SK-N-SH (cell line): ENCODE data around the gene PTPRK.

Experiments
- RFX5 ChIP-seq: IDR thresholded peaks from 2 replicates; pipeline ENCODE4 v1.6.1; 2012; ENCODE audit warnings: mild to moderate bottlenecking, improper control_type of control experiment, low read length
- TAF1 ChIP-seq: IDR thresholded peaks from 2 replicates; pipeline ENCODE4 v1.6.1; 2012; ENCODE audit warnings: low read depth, mild to moderate bottlenecking, low read length, moderate library complexity, borderline replicate concordance
- TEAD4 ChIP-seq: IDR thresholded peaks from 2 replicates; pipeline ENCODE4 v1.4.0; 2012; ENCODE audit warnings: mild to moderate bottlenecking, borderline replicate concordance; ENCODE audit not compliant: insufficient read depth
- YY1 ChIP-seq: IDR thresholded peaks from 2 replicates; pipeline ENCODE4 v1.4.0; 2012; ENCODE audit warnings: low read depth, mild to moderate bottlenecking
- TF ChIP-seq, protein P1 (sequence below): fragments of 200-600 bp; sonication (generic); IDR thresholded peaks from 2 replicates; pipeline ENCODE4 v1.6.1; 2017; ENCODE audit warnings: antibody characterized with exemption, mild to moderate bottlenecking, moderate library complexity
- TF ChIP-seq, protein P2 (sequence below): IDR thresholded peaks from 2 replicates; pipeline ENCODE4 v1.6.1; 2012; ENCODE audit warnings: mild to moderate bottlenecking, low read depth, low read length, moderate library complexity

DNA sequence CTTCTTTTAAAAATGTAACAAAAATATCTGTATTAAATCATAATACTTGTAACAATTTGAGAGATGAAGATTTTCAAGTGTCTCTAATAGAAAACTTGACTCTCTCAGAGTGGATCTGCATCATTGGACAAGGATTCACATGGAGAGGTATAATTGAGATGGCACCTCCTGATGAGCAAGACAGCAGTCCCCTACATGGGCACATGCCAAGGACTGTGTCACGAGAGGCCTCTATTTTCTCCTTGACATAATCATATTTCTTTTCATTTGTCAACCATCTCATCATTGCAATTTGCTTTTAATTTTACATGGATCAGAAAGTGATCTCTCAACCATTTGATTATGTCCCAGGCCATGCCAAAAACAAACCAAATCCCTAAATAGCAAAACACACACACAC, 412.7 kb downstream of the PTPRK start:
- TF ChIP-seq, protein P1, sequence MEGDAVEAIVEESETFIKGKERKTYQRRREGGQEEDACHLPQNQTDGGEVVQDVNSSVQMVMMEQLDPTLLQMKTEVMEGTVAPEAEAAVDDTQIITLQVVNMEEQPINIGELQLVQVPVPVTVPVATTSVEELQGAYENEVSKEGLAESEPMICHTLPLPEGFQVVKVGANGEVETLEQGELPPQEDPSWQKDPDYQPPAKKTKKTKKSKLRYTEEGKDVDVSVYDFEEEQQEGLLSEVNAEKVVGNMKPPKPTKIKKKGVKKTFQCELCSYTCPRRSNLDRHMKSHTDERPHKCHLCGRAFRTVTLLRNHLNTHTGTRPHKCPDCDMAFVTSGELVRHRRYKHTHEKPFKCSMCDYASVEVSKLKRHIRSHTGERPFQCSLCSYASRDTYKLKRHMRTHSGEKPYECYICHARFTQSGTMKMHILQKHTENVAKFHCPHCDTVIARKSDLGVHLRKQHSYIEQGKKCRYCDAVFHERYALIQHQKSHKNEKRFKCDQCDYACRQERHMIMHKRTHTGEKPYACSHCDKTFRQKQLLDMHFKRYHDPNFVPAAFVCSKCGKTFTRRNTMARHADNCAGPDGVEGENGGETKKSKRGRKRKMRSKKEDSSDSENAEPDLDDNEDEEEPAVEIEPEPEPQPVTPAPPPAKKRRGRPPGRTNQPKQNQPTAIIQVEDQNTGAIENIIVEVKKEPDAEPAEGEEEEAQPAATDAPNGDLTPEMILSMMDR: no peak
- TF ChIP-seq TAF1: no peak
- TF ChIP-seq TEAD4: no peak
- no peak for TF ChIP-seq RFX5
- TF ChIP-seq, protein P2, sequence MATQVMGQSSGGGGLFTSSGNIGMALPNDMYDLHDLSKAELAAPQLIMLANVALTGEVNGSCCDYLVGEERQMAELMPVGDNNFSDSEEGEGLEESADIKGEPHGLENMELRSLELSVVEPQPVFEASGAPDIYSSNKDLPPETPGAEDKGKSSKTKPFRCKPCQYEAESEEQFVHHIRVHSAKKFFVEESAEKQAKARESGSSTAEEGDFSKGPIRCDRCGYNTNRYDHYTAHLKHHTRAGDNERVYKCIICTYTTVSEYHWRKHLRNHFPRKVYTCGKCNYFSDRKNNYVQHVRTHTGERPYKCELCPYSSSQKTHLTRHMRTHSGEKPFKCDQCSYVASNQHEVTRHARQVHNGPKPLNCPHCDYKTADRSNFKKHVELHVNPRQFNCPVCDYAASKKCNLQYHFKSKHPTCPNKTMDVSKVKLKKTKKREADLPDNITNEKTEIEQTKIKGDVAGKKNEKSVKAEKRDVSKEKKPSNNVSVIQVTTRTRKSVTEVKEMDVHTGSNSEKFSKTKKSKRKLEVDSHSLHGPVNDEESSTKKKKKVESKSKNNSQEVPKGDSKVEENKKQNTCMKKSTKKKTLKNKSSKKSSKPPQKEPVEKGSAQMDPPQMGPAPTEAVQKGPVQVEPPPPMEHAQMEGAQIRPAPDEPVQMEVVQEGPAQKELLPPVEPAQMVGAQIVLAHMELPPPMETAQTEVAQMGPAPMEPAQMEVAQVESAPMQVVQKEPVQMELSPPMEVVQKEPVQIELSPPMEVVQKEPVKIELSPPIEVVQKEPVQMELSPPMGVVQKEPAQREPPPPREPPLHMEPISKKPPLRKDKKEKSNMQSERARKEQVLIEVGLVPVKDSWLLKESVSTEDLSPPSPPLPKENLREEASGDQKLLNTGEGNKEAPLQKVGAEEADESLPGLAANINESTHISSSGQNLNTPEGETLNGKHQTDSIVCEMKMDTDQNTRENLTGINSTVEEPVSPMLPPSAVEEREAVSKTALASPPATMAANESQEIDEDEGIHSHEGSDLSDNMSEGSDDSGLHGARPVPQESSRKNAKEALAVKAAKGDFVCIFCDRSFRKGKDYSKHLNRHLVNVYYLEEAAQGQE: no peak
- TF ChIP-seq YY1: no peak
